Adrenal gland (tissue), 5 donors: ENCODE results near the gene UBE2N.

ENCODE experiments used
- POLR2A ChIP-seq, 2 donors: fragments of 450-650 bp; IDR thresholded peaks; one replicate each; pipeline ENCODE4 v1.6.1; 2017; ENCODE audit warnings: antibody characterized with exemption in 2 of 2, mild to moderate bottlenecking in 2 of 2, moderate library complexity in 1 of 2
- TF ChIP-seq, protein P1 (sequence below), 6 experiments: fragments of 450-650 bp in 4 of 6; fragments of 200-600 bp in 2 of 6; sonication (generic) in 1 of 6; IDR thresholded peaks; 1 replicate in 5 of 6; 2 replicates in 1 of 6; pipeline versions ENCODE4 v1.5.1 to v1.8.0; 2016 to 2021; ENCODE audit warnings: antibody characterized with exemption in 6 of 6, mild to moderate bottlenecking in 2 of 6, moderate library complexity in 1 of 6
- donor health status: DM: no; HTN: no; CAD: no.

- TF ChIP-seq, protein P1, sequence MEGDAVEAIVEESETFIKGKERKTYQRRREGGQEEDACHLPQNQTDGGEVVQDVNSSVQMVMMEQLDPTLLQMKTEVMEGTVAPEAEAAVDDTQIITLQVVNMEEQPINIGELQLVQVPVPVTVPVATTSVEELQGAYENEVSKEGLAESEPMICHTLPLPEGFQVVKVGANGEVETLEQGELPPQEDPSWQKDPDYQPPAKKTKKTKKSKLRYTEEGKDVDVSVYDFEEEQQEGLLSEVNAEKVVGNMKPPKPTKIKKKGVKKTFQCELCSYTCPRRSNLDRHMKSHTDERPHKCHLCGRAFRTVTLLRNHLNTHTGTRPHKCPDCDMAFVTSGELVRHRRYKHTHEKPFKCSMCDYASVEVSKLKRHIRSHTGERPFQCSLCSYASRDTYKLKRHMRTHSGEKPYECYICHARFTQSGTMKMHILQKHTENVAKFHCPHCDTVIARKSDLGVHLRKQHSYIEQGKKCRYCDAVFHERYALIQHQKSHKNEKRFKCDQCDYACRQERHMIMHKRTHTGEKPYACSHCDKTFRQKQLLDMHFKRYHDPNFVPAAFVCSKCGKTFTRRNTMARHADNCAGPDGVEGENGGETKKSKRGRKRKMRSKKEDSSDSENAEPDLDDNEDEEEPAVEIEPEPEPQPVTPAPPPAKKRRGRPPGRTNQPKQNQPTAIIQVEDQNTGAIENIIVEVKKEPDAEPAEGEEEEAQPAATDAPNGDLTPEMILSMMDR (IDR thresholded peaks at IDR 0.05) = no peak
- TF ChIP-seq POLR2A (IDR thresholded peaks at IDR 0.05) = no peak
These were observed 12.3 kb downstream of the UBE2N start for GRCh38 chr12:93429448-93429847.
